GM20431 (cell line): ENCODE measurements around the gene RAB12.
"Not testable (repeated sequence)": the region's sequence is repeated elsewhere in the genome, so short reads cannot be mapped to it uniquely, and the experiment has no call there.

Experiments
- in situ Hi-C: fragments of 300-500 bp; cut with MseI, MboI; formaldehyde crosslinking; loops from one replicate; pipeline ENCODE4 v1.15.0; 2020; ENCODE audit warnings: low sequenced_read_pairs; ENCODE audit not compliant: unreplicated experiment

Gene RAB12

DNA sequence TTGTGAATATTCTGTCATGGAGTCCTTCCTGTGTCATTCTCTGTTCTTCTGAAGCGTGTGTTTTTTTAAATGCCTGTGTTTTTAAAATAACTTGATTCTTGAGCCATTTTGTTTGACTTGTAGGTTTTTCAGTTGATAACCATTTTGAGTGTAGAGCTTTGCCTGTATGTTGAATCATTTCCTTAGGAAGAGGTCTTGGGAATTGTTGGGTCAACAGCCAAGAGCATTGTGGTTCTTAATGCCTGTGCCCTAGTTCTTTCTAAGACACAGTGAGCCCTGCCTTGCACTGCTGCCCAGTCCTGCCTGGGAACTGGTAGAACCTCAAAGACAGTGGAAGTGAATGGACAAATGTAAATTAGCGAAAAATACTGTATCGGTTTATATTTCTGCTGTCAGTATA is 25.9 kb downstream of the RAB12 start:
- in situ Hi-C loops: no loop called here

DNA sequence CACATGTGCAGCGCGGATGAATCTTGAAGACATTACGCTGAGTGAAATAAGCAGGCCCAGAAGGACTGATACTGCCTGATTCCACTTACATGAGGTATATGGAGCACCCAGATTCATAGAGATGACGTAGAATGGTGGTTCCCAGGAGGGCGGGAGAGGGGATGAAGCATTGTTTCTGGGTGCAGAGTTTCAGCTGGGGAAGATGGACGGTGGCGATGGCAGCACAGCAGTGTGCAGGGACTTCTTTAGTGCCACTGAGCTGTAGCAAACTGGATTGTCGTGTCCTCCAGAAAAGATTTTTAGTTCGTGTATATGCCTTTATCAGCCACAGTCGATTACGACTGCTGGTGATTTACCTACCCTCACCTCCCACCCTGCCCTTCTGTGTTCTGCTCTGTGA is 30.5 kb downstream of the RAB12 start:
- in situ Hi-C loops: no loop called here

DNA sequence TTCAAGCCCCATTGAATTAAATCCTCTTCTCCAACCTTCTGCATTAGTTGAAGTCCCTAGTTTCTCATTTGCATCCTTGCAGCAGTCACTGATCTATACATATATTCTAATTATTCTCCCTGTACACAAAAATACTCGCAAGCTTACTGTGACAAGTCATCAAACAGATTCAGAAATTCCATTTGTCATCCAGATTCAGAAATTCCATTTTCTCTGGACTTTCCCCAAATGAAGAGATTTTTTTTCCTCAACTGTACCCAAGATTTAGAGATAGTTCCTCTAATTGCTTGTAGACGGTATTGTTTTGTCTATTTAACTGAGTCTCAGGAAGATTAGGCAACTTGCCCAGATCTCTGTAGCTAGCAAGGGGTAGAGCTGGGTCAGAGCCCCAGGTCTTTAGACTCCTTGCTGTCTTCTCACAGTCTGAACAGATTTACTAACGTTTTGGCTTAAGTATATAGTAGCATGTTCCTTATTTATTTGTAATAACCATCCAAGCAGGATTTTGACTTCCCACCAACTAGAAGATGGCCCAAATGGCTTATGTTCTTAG is 34.2 kb downstream of the RAB12 start:
- in situ Hi-C loops: no loop called here

DNA sequence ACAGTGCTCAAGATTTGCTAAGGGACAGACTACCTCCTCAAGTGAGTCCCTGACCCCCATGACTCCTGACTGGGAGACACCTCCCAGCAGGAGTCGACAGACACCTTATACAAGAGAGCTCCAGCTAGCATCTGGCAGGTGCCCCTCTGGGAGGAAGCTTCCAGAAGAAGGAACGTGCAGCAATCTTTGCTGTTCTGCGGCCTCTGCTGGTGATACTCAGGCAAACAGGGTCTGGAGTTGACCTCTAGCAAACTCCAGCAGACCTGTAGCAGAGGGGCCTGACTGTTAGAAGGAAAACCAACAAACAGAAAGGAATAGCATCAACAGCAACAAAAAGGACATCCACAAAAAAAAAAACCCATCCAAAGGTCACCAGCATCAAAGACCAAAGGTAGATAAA is 38.1 kb downstream of the RAB12 start:
- in situ Hi-C loops: not testable (repeated sequence)

DNA sequence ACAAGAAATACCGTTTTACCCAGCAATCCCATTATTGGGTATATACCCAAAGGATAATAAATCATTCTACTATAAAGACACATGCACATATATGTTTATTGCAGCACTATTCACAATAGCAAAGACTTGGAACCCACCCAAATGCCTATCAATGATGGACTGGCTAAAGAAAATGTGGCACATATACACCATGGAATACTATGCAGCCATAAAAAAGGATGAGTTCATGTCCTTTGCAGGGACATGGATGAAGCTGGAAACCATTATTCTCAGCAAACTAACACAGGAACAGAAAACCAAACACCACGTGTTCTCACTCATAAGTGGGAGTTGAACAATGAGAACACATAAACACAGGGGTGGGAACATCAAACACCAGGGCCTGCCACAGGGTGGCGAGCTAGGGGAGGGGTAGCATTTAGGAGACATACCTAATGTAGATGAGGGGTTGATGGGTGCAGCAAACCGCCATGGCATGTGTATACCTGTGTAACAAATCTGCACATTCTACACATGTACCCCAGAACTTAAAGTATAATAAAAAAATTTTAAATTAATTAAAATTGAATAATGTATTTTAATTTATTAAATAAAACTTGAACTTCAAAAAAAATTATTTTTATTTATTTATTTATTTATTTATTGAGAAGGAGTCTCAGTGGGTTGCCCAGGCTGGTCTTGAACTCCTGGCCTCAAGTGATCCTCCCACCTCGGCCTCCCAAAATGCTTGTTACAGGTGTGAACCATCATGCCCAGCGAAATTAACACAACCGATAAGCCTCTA is 42.4 kb downstream of the RAB12 start:
- in situ Hi-C loops: not testable (repeated sequence)

DNA sequence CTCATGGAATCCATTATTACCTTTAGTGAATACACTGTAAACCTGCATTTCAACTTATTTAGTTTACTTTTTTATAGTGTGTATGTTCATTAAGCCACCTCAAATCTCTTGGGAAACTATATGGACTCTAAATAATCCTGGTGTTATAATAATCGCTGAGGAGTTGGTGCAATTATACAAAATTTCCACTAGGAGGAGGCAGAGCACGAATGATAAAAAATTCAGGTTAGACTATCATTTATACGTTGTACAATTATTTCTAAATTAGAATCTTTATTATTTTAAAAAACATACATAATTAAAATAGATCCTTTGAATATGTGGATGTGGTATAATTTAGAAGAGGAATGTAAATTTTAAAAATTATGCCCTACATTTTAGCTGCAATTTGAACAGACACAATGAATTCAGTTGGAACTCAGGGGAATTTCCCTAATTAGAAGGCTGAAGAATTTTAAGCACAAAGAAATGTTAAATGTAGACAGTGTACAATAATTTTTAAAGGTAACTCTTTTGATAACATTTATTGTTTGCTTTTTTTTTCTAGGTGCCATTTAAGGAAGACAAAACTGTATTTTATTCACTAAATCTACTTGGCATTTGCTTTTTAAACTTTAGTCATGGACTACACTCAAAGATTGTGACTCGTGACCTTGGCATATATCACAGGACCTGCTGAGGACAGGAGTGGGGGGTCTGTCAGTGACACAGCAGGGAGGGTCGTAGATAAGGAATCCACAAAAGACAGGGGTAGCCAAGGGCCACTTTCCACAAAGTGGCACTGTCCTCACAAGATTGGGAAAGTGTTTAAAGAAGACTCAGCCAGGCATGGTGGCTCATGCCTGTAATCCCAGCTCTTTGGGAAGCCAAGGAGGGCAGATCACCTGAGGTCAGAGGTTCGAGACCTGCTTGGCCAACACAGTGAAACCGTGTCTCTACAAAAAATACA is 45.5 kb downstream of the RAB12 start:
- in situ Hi-C loops: no loop called here

DNA sequence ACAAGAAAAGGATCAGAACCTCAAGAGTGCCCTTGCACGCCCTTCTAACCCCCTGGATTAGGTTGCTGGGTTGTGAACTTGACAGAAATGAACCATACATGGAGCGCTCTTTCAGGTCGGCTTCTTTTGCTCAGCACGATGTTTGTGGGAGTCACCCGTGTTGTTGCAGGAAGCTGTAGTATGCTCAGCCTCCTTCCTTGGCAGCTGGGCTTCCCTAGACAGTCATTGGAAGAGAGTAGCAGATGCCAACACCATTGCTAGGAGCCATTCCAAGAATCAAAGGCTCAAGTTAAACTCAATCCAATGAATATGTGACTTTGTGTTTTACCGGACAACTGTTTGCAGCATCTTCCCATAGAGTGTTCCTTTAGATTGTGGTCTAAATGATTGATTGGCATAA is 47.0 kb downstream of the RAB12 start:
- in situ Hi-C loops: no loop called here

DNA sequence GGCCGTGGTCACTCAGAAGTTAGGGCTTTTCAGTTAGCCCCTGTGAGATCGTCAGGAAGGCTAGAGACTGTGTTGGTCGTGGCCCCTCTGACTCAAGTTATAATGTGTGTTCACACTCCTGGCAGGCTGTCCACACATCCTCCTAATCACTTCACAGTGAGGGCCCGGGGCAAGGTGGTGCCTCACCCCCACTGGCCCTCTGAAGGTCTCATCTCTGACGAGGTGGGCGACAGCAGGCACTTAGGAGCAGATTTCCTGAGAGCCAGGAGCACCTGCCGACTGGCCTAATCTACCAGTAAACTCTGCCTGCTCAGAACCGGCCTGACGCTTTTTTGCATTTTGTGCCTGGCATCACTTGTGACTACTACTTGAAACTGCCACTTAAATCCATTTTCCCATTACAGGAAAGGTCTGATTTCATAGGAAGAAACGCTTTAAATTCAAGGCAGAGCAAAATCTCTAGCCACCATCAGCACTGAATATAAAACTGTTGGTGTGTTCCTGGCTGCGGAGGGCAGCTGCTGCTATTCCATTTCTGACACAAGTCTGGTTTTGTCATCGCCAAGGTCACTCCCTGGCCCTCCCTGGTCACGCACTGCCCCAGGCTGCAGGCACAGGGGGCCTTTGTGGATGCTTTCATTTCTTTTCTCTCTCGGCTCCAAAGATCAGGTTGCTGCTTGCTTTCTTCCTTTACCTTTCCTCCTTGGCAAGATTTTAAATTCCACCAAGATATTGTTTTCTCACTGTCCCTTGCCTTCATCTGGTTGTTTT is 48.0 kb downstream of the RAB12 start:
- in situ Hi-C loops: no loop called here

DNA sequence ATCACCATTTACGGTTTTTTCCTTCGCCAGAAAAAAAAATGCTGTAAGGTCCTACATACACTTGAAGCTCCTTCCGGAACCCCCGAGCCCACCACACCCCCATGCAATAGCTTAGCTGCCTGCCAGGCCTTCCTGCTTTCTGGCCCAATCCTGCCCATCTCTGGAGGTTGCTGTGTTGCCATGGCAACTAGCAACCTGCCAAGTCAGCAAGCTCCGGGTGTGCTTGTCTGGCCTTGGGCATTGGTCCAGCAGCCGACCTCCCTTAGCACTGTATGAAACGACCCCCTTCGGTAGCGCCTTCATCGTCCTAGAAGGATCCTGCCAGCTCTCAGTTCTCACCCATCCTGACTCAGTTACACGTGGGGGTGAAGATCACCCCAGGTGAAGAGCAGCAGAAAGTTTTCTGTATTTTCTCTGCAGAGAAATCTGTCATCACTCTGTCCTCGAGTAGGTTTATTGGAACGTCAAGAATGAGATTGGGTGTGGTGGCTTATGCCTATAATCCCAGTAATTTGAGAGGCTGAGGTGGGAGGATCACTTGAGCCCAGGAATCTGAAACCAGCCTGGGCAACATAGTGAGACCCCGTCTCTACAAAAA is 48.7 kb downstream of the RAB12 start:
- in situ Hi-C loops: no loop called here

DNA sequence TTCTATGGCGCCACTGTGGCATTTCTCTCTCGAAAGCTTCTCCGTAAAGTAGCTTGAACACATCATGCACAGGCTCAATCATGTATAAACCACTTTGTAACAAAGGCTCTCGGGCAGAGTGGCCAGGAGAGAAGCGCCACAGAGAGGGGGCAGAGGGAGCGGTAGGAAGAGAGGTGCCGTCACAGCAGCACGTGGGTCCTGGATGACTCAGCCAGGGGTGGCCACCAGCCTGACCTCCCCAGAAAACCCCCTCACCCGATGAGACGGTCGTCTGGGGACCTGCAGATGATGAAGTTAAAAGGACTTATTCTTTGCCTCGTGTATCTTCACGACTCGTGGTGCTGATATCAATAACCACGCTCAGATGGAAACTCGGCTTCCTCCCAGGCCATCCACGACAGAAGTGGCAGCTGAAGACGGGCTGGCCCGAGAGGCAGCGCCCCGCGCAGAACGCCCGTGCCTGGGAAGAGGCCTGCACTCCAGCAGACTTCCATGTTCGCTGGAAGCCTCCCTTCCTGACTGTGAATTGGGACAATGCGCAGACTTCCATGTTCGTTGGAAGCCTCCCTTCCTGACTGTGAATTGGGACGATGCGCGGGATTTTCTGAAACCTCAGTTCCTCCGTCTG is 49.7 kb downstream of the RAB12 start:
- in situ Hi-C loops: no loop called here

DNA sequence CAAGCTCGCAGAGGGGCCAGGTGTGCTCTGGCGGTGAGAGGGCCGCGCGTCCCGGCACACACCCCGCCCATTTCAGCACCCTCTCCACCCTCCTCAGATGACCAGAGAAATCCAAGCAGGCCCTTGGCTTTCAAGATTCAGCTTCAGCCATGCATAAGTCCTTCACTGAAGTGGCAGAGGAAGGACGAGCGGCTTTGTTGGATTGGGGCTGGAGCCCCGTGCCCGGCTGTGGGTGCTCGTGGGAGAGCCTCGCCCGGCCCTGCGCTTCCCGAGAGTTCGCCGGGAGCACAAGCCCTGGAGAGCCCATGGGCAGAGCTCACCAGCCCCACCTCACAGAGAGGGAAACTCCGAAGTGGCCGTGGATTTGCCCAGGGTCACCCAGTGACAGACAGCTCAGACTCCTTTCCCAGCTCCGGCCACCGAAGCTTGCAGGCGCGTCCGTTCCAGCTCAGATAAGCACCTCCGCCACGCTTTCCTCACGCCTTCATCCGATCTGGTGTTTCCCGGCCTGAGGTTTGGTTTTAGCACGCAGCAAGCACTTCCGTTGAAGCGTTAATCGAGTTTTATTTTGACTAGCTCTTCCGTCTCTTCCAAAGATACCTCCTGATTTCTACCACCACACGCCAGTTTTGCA is 50.5 kb downstream of the RAB12 start:
- in situ Hi-C loops: no loop called here

DNA sequence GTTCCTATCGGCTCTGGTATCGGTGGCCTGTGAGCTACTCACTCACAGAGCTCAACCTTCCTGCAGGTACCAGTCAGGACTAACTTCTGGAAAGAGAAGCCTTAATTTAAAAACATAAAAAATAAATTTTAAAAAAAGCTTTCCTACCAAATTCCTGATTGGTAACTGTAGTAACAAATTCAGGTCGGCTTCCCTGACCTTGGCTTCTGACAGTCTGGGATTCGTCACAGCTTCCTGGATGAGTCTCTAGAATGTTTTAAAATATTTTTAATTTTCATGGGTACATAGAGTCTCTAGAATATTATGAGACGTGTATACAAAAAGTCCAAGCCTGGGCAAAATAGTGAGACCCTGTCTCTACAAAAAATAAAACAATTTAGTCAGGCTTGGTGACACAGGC is 51.1 kb downstream of the RAB12 start:
- in situ Hi-C loops: no loop called here

DNA sequence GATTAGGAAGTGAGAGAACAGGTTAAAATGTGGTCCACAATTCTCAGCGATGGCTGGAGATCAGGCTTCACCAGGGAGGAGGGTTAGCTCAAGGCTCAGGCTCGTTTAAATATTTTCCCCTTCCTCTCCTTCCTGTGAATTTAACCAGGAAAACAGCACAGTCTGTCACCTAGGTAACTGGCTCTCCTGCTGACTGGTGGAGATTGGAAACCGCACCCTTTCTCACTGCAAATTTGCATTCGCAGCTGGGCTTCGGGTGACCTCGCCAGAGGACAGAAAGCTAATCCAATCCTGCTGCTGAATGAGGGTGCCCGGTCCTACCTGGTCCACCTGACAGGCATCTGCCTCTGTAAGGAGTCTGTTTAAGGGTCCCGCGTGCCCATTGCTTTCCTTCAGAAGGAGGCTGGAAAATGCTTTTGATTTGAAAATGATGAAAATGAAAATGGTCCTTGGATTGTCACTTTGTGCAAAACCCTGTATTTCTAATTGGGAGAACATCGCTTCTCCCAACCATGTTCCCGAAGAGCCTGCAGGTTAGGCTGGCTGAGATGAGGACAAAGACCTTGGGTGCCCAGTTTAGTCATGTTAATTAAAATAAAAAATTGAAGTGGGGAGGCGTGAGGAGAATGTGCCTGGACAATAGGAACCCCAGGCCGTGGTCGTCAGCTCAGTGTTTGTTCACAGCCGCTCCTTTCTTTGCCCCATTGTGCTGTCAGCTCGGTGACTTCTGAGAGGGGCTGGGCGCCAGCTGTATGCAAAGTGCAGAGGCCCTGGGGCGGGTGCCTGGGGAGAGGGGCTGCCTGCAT is 52.7 kb downstream of the RAB12 start:
- in situ Hi-C loops: no loop called here

DNA sequence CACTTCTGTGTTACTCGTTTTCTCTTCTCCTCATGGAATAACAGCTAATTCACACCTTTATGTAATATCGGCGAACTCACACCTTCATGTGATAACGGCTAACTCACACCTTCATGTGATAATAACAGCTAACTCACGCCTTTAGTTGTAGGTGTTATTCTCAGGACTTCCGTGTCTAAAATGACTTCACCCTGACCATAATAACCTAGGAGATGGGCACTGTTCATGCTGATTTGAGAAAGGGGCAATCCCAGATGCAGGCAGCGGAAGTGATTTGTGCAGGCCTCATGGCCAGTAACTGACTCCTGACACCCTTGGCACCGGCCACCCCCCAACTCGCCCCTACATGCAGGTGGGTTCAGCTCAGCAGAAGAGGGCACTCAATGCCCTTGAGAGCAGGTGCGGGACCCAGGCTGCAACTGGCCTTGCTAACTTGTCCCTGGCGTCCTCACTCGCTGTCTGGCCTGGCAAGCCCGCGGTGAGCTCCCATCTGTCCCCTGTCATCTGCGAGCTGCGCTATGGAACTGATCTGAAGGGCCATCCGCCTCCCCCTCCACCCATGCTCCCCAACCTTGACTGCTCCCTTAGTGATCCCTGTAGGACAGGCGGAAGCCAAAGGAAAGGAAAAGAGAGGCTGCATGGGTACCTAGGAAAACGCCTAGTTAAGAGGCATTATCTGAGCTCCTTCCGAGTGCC is 53.5 kb downstream of the RAB12 start:
- in situ Hi-C loops: no loop called here

DNA sequence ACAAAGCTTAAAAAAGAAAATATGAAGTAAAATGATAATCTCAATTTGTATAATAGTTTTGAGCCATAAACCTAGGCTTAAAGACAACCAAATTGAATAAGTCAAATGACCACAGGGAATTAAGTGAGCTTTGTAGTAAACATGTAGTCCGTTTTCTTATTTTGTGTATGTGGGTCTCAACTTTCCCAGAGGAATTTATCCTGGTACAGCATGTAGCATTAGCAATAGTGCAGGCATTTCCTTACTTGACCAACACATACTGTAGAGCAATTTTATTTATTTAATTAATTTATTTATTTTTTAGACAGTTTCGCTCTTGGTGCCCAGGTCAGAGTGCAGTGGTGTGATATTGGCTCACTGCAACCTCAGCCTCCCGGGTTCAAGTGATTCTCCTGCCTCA is 58.6 kb downstream of the RAB12 start:
- in situ Hi-C loops: no loop called here

DNA sequence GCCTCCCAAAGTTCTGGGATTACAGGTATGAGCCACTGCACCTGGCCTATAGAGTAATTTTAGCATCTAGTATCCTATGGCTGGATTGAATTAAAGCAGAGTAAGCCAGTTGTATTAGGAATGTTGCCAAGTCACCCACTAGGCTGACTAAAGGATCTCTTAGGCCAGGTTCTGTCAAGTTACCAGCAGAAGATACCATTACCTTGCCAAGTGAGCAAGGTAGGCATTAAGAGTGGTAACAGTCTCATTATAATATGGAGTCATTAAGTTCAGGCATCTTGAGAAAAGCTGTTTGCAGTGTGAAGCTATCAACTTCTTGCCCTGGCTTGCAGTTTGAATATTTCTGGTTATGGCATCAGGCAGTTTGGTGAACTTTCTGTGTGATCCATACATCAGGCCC is 59.1 kb downstream of the RAB12 start:
- in situ Hi-C loops: no loop called here

DNA sequence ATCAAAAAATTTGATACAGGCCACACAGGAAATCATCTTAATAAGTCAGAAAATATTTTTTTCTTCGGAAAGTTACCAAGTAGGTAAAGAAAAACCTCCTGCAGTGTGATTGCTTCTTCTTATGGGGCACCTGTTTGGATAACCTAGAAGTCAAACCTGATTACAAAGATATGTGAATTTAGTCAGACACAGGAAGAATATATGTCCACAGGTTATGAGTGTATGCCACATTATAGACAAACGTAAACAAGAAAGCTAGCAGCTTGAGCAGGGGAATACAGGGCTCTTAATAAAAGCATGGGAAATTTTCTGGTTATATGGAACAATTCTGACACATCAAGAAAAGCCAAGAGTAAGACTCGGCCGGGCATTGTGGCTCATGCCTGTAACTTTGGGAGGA is 60.3 kb downstream of the RAB12 start:
- in situ Hi-C loops: no loop called here
